SK-N-SH (cell line): ENCODE data around the gene KEL. TPM values are rescaled to one million over a fixed set of nuclear protein-coding genes. Genes with fewer than 3 reads are reported as not detected.
A peak's percentile ranks its signal among the peaks of the same experiment; 100 is the strongest.
"Not testable (repeated sequence)": the region's sequence is repeated elsewhere in the genome, so short reads cannot be mapped to it uniquely, and the experiment has no call there.

Experiments
- CTCF ChIA-PET: fragments of 300-600, 350-600 bp; formaldehyde crosslinking; extraction: SDS; loops from one replicate; lab custom pipeline; 2021; lab: Yijun Ruan, JAX
- POLR2A ChIA-PET: fragments of 350-600 bp; sonication (Branson Sonifier 250); formaldehyde crosslinking; extraction: SDS; loops from one replicate; lab custom pipeline; 2020; ENCODE audit warnings: antibody characterized with exemption, inconsistent platforms; lab: Yijun Ruan, JAX
- DNase-seq: peaks from one replicate; pipeline ENCODE4 v3.0.0; 2012
- H2AFZ ChIP-seq: fragments of 200-600 bp; sonication (generic); 2 replicates; pipeline ENCODE4 v1.8.1; 2016; ENCODE audit warnings: antibody characterized with exemption, mild to moderate bottlenecking, low read depth
- H3F3A ChIP-seq: fragments of 200-600 bp; sonication (generic); replicated peaks from 2 replicates; pipeline ENCODE3; 2016; ENCODE audit warnings: antibody characterized with exemption, mild to moderate bottlenecking; ENCODE audit not compliant: insufficient read depth
- H3K27ac ChIP-seq, 2 experiments: fragments of 200-500 bp in 1 of 2; fragments of 200-600 bp in 1 of 2; sonication (Bioruptor generic) in 1 of 2; sonication (generic), shearing (Covaris generic) in 1 of 2; 2 replicates each; pipeline versions ENCODE4 v1.5.1 to v1.6.1; 2014 to 2016; ENCODE audit warnings: low read depth in 2 of 2, inconsistent platforms in 1 of 2, low read length in 1 of 2, mild to moderate bottlenecking in 1 of 2, mixed read lengths in 1 of 2
- H3K27me3 ChIP-seq: fragments of 200-600 bp; sonication (generic), shearing (Covaris generic); 2 replicates; pipeline ENCODE4 v1.6.1; 2016; ENCODE audit warnings: mixed run types; ENCODE audit not compliant: insufficient read depth
- H3K36me3 ChIP-seq, 2 experiments: fragments of 200-500 bp in 1 of 2; fragments of 200-600 bp in 1 of 2; sonication (Bioruptor generic) in 1 of 2; sonication (generic) in 1 of 2; replicated peaks in 1 of 2; 2 replicates each; pipeline versions ENCODE3 to v1.5.1; 2014 to 2016; ENCODE audit warnings: low read length in 1 of 2, mild to moderate bottlenecking in 1 of 2; ENCODE audit not compliant: insufficient read depth in 2 of 2, control insufficient read depth in 1 of 2
- H3K4me1 ChIP-seq, 2 experiments: fragments of 200-500 bp in 1 of 2; fragments of 200-600 bp in 1 of 2; sonication (Bioruptor generic) in 1 of 2; sonication (generic), shearing (Covaris generic) in 1 of 2; 2 replicates each; pipeline versions ENCODE4 v1.5.1 to v1.6.1; 2014 to 2016; ENCODE audit warnings: low read depth in 1 of 2, low read length in 1 of 2, mixed run types in 1 of 2; ENCODE audit not compliant: insufficient read depth in 2 of 2, control insufficient read depth in 1 of 2
- H3K4me2 ChIP-seq: fragments of 200-600 bp; sonication (generic), shearing (Covaris generic); 2 replicates; pipeline ENCODE4 v1.6.1; 2017; ENCODE audit warnings: mixed run types
- H3K4me3 ChIP-seq, 2 experiments: fragments of 200-500 bp in 1 of 2; fragments of 200-600 bp in 1 of 2; sonication (Bioruptor generic) in 1 of 2; sonication (generic), shearing (Covaris generic) in 1 of 2; 2 replicates each; pipeline versions ENCODE4 v1.5.1 to v1.8.1; 2014 to 2016; ENCODE audit warnings: low read depth in 2 of 2, inconsistent platforms in 1 of 2, low read length in 1 of 2, mild to moderate bottlenecking in 1 of 2, mixed read lengths in 1 of 2, moderate library complexity in 1 of 2
- H3K79me2 ChIP-seq: fragments of 200-600 bp; sonication (generic); 2 replicates; pipeline ENCODE4 v1.8.1; 2017; ENCODE audit warnings: mild to moderate bottlenecking; ENCODE audit not compliant: insufficient read depth
- H3K9ac ChIP-seq: fragments of 200-600 bp; sonication (generic); 2 replicates; pipeline ENCODE4 v1.6.1; 2017; ENCODE audit warnings: mixed run types
- H3K9me2 ChIP-seq: fragments of 200-600 bp; sonication (generic); 2 replicates; pipeline ENCODE4 v1.6.1; 2017; ENCODE audit warnings: mixed run types
- H3K9me3 ChIP-seq: fragments of 200-600 bp; sonication (generic); 2 replicates; pipeline ENCODE4 v1.6.1; 2017; ENCODE audit warnings: mixed run types, mild to moderate bottlenecking, moderate library complexity
- H4K20me1 ChIP-seq: fragments of 200-600 bp; sonication (generic); 2 replicates; pipeline ENCODE4 v1.6.1; 2017; ENCODE audit warnings: mild to moderate bottlenecking, mixed run types; ENCODE audit not compliant: insufficient read depth
- EP300 ChIP-seq, 2 experiments: IDR thresholded peaks; 2 replicates each; pipeline versions ENCODE4 v1.4.0 to v1.6.1; 2012; ENCODE audit warnings: borderline replicate concordance in 1 of 2, low read depth in 1 of 2, low read length in 1 of 2
- GATA2 ChIP-seq: sonication (generic); formaldehyde crosslinking; IDR thresholded peaks from 2 replicates; pipeline ENCODE4 v1.5.0; 2020; ENCODE audit warnings: mild to moderate bottlenecking, missing genetic modification reagents
- JUND ChIP-seq: IDR thresholded peaks from 2 replicates; pipeline ENCODE4 v1.4.0; 2012
- MAX ChIP-seq: IDR thresholded peaks from 2 replicates; pipeline ENCODE4 v1.4.0; 2012; ENCODE audit warnings: low read depth
- MEF2A ChIP-seq: IDR thresholded peaks from 2 replicates; pipeline ENCODE4 v1.4.0; 2012; ENCODE audit warnings: low read depth, borderline replicate concordance
- RCOR1 ChIP-seq: fragments of 150-350 bp; IDR thresholded peaks from 2 replicates; pipeline ENCODE4 v1.6.1; 2017; ENCODE audit warnings: antibody characterized with exemption, low read length
- RFX5 ChIP-seq: IDR thresholded peaks from 2 replicates; pipeline ENCODE4 v1.6.1; 2012; ENCODE audit warnings: mild to moderate bottlenecking, improper control_type of control experiment, low read length
- TAF1 ChIP-seq: IDR thresholded peaks from 2 replicates; pipeline ENCODE4 v1.6.1; 2012; ENCODE audit warnings: low read depth, mild to moderate bottlenecking, low read length, moderate library complexity, borderline replicate concordance
- TEAD4 ChIP-seq: IDR thresholded peaks from 2 replicates; pipeline ENCODE4 v1.4.0; 2012; ENCODE audit warnings: mild to moderate bottlenecking, borderline replicate concordance; ENCODE audit not compliant: insufficient read depth
- WGBS: methylation state at CpG from one replicate; pipeline ENCODE4 v1.1.6; 2017; ENCODE audit warnings: low lambda C conversion rate; 5-methylcytosine and 5-hydroxymethylcytosine counted together
- polyA plus RNA-seq, 3 experiments: library from polyadenylated mRNA; depleted of rRNA; stranded (reverse); fragments of >200 nt; gene quantifications; 2 replicates each; pipeline ENCODE4 v1.2.3, GENCODE V29; 2012
- TF ChIP-seq, protein P1 (sequence below): fragments of 150-350 bp; IDR thresholded peaks from 2 replicates; pipeline ENCODE4 v1.6.1; 2016; ENCODE audit warnings: mild to moderate bottlenecking, low read depth, low read length

The KEL gene
- polyA plus RNA-seq, 1 of the 3 experiments (the other 2 are of a cell fraction) = 0.05 TPM

GRCh38 chr7:142992427-142992826 lies 30.3 kb upstream of the KEL start:
- H3K79me2 ChIP-seq = no peaks in the 10 kb centered on the region
- H3K27me3 ChIP-seq = no peaks in the 10 kb centered on the region; the same call in 1 of the 2 replicates
- H3K9me3 ChIP-seq = no peaks in the 10 kb centered on the region
- no peak overlapping the region for H3K9ac ChIP-seq
- H3K4me2 ChIP-seq = peak overlapping the region; percentile 45; the same call in 1 of the 2 replicates
- ChIA-PET POLR2A (interaction anchor here (0.6 to 0.7 kb wide), 2 partner anchors 10 to 19 kb away, joined by 3 read pairs; no protein-coding TSS in a partner anchor), CTCF (interaction anchor here (1.4 to 6.9 kb wide), 4 partner anchors 11 to 360 kb away, joined by 3 to 74 read pairs (median 16); no protein-coding TSS in a partner anchor)
- H2AFZ ChIP-seq = 0 out of 2 replicates have a peak overlapping the region, but pooled peaks have one; percentile 1
- H3K27ac ChIP-seq = no peak overlapping the region
- WGBS = 0% methylated on average over 3 of the region's 3 CpGs
- no peaks in the 10 kb centered on the region for H4K20me1 ChIP-seq
- no peaks in the 10 kb centered on the region for H3F3A ChIP-seq
- H3K4me1 ChIP-seq = no peaks in the 10 kb centered on the region
- H3K4me3 ChIP-seq = peak overlapping the region; percentile 10 to 48; a peak in 2 of 4 replicates
- no peak for DNase-seq
- H3K36me3 ChIP-seq = no peaks in the 10 kb centered on the region
- no peaks in the 10 kb centered on the region for H3K9me2 ChIP-seq
- TF ChIP-seq GATA2 (CRISPR knock-in tag) (no peak), RFX5 (peak; percentile 24; the same call in 1 of the 2 replicates), MAX (no peak), TEAD4 (no peak)
- TF ChIP-seq, protein P1, sequence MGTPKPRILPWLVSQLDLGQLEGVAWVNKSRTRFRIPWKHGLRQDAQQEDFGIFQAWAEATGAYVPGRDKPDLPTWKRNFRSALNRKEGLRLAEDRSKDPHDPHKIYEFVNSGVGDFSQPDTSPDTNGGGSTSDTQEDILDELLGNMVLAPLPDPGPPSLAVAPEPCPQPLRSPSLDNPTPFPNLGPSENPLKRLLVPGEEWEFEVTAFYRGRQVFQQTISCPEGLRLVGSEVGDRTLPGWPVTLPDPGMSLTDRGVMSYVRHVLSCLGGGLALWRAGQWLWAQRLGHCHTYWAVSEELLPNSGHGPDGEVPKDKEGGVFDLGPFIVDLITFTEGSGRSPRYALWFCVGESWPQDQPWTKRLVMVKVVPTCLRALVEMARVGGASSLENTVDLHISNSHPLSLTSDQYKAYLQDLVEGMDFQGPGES = no peak

DNA sequence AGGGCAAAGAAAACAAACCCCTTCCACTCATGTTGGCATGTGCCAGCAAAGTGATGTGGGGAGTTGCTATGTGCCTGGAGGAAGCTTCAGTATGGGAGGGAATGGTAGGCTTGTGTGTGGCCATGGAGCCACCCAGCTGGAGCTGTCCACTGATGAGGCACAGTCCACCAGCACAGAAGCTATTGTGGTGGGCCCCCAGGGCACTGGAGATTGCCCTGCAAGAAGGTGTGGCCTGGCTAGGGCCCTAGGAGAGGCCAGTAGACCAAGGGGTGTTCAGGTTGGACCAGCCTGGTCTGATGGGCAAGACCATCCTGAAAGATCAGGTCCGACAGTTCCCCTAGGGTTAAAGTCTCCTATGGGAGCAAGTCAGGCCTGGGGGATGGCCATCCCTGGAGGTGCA lies 22.1 kb upstream of the KEL start:
- H3F3A ChIP-seq = no peaks in the 10 kb centered on the region
- H3K27ac ChIP-seq = no peak overlapping the region
- H3K36me3 ChIP-seq = no peaks in the 10 kb centered on the region
- H3K9me3 ChIP-seq = no peaks in the 10 kb centered on the region
- H3K27me3 ChIP-seq = no peaks in the 10 kb centered on the region
- CTCF ChIA-PET = interaction anchor here (0.6 to 5.8 kb wide), 3 partner anchors 20 to 381 kb away, joined by 3 to 30 read pairs (median 4); no protein-coding TSS in a partner anchor
- H2AFZ ChIP-seq = no peak overlapping the region
- no peak overlapping the region for H3K9ac ChIP-seq
- H3K4me1 ChIP-seq = no peaks in the 10 kb centered on the region
- H3K9me2 ChIP-seq = no peaks in the 10 kb centered on the region
- WGBS = 0% methylated on average over 1 of the region's 1 CpG
- TF ChIP-seq TAF1 (no peak), JUND (no peak), MEF2A (no peak), RCOR1 (no peak)
- TF ChIP-seq, all 33 proteins: peak for 0
- POLR2A ChIA-PET = no interaction called here
- DNase-seq = no peak
- H3K4me3 ChIP-seq = no peak overlapping the region
- no peak overlapping the region for H3K4me2 ChIP-seq
- no peaks in the 10 kb centered on the region for H4K20me1 ChIP-seq
- H3K79me2 ChIP-seq = no peaks in the 10 kb centered on the region

DNA sequence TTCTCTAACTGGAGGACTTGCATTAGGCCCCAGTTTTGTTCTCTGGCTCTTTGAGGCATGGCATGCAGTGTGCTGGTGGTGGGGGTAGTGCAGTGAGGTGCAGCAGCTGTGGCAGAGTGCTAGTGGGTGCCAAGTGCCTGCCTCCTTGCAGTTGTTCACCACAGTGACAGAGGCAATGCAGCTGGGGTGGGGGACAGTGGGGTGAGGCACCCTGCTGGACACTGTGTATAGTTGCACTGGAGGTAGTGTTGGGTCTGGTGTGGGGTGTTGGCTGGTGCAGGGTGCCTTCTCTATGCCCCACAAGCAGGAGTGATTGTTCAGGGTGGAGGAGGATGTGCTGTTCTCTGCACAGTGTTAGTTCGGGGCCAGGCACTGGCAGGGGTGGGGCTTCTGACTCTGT lies 21.7 kb upstream of the KEL start:
- no peak overlapping the region for H3K9ac ChIP-seq
- no peak for DNase-seq
- H3K79me2 ChIP-seq = no peaks in the 10 kb centered on the region
- H2AFZ ChIP-seq = no peak overlapping the region
- H3K4me1 ChIP-seq = no peaks in the 10 kb centered on the region
- H3K4me2 ChIP-seq = no peak overlapping the region
- no peaks in the 10 kb centered on the region for H3K9me3 ChIP-seq
- WGBS = 0% methylated on average over 1 of the region's 1 CpG
- no peaks in the 10 kb centered on the region for H3K9me2 ChIP-seq
- H3K4me3 ChIP-seq = no peak overlapping the region
- ChIA-PET POLR2A (no interaction called here), CTCF (interaction anchor here (1.1 to 5.8 kb wide), 2 partner anchors 20 to 231 kb away, joined by 3 to 30 read pairs; no protein-coding TSS in a partner anchor)
- TF ChIP-seq, protein P1 = no peak
- no peak for TF ChIP-seq JUND
- no peak for TF ChIP-seq EP300 (IDR thresholded peaks at IDR 0.05; ENCODE audit: borderline replicate concordance in 1 of 2, low read depth in 1 of 2, low read length in 1 of 2)
- H4K20me1 ChIP-seq = no peaks in the 10 kb centered on the region
- no peak overlapping the region for H3K27ac ChIP-seq
- H3K36me3 ChIP-seq = no peaks in the 10 kb centered on the region
- no peaks in the 10 kb centered on the region for H3F3A ChIP-seq
- no peaks in the 10 kb centered on the region for H3K27me3 ChIP-seq

DNA sequence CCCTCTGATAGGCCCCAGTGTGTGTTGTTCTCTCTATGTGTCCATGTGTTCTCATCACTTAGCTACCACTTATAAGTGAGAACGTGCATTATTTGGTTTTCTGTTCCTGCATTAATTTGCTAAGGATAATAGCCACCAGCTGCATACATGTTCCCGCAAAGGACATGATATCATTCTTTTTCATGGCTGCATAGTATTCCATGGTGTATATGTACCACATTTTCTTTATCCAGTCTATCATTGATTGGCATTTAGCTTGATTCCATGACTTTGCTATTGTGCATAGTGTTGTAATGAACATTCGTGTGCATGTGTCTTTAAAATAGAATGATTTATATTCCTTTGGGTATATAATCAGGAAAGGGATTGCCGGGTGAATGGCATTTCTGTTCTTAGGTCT lies 16.2 kb upstream of the KEL start:
- H4K20me1 ChIP-seq, H3K9me3 ChIP-seq, H3F3A ChIP-seq, H3K27me3 ChIP-seq, H3K4me3 ChIP-seq, H3K4me1 ChIP-seq, H3K27ac ChIP-seq, DNase-seq, POLR2A ChIA-PET, H3K4me2 ChIP-seq, H3K9me2 ChIP-seq, H3K36me3 ChIP-seq, H2AFZ ChIP-seq, H3K79me2 ChIP-seq, H3K9ac ChIP-seq: not testable (repeated sequence)
- WGBS = 26% methylated on average over 4 of the region's 4 CpGs
- CTCF ChIA-PET = interaction anchor here (2.0 kb wide), 1 partner anchor 237 kb away, joined by 4 read pairs; no protein-coding TSS in a partner anchor
